Measurements from ENCODE around the gene ADRA2C. TPM values are rescaled to one million over a fixed set of nuclear protein-coding genes. Genes with fewer than 3 reads are reported as not detected.
A peak's percentile ranks its signal among the peaks of the same experiment; 100 is the strongest.

Gene ADRA2C
- total RNA-seq, 2 experiments from 2014 or later: 0.21 TPM; not detected in 1

GRCh38 chr4:3767570-3768288 is 1.5 kb downstream of the ADRA2C start:
- ChIA-PET POLR2A (interaction anchor here (0.8 kb wide), 1 partner anchor 15 kb away, joined by 3 read pairs; no protein-coding TSS in a partner anchor), CTCF (ENCODE audit: unreplicated experiment) (no interaction called here)
- Histone ChIP-seq H3K36me3 (ENCODE audit: insufficient read depth, low read length) (no peaks in the 10 kb centered on the region), H4K20me1 (ENCODE audit: insufficient read depth, low read length) (no peaks in the 10 kb centered on the region), H3K79me2 (ENCODE audit: insufficient read depth, low read depth, low read length) (no peaks in the 10 kb centered on the region), H3K4me1 (ENCODE audit: insufficient read depth, low read length, poor library complexity, severe bottlenecking) (peaks cover 40% of the 10 kb centered on the region), H3K27ac (ENCODE audit: low read depth, low read length, poor library complexity, severe bottlenecking) (peak overlapping the region; percentile 51), H3K9me2 (ENCODE audit: insufficient read depth, low read length) (no peaks in the 10 kb centered on the region), H2AFZ (ENCODE audit: low read length) (no peak overlapping the region; the same call in 1 of the 2 replicates), H3K4me2 (ENCODE audit: low read length) (peak overlapping the region; percentile 66), H3K4me3 (ENCODE audit: low read depth, low read length, poor library complexity, severe bottlenecking) (no peak overlapping the region), H3K9me3 (ENCODE audit: low read length) (no peaks in the 10 kb centered on the region)
- no TSS peak for BruUV-seq (replicated peaks)
- intact Hi-C loops (cut with micrococcal nuclease; ENCODE audit: unreplicated experiment): no loop called here
- TF ChIP-seq EZH2phosphoT487 (IDR thresholded peaks at IDR 0.05; ENCODE audit: borderline replicate concordance, low read depth, low read length) (no peak), CTCF (conservative IDR thresholded peaks at IDR 0.05; ENCODE audit: low read length) (no peak)
- no peak for DNase-seq (ENCODE audit: low spot score)

- BruUV-seq (replicated peaks): no TSS peak
- Histone ChIP-seq H3K9me2 (ENCODE audit: insufficient read depth, low read length) (no peaks in the 10 kb centered on the region), H3K27ac (ENCODE audit: low read depth, low read length, poor library complexity, severe bottlenecking) (peak overlapping the region; percentile 51), H3K4me1 (ENCODE audit: insufficient read depth, low read length, poor library complexity, severe bottlenecking) (peaks cover 40% of the 10 kb centered on the region), H3K9me3 (ENCODE audit: low read length) (no peaks in the 10 kb centered on the region), H3K36me3 (ENCODE audit: insufficient read depth, low read length) (no peaks in the 10 kb centered on the region), H3K79me2 (ENCODE audit: insufficient read depth, low read depth, low read length) (no peaks in the 10 kb centered on the region), H3K4me3 (ENCODE audit: low read depth, low read length, poor library complexity, severe bottlenecking) (peak overlapping the region; percentile 24), H2AFZ (ENCODE audit: low read length) (peak overlapping the region; percentile 82), H3K4me2 (ENCODE audit: low read length) (peak overlapping the region; percentile 66), H4K20me1 (ENCODE audit: insufficient read depth, low read length) (no peaks in the 10 kb centered on the region)
- peak; percentile 54 for DNase-seq (ENCODE audit: low spot score)
- TF ChIP-seq CTCF (conservative IDR thresholded peaks at IDR 0.05; ENCODE audit: low read length) (no peak), EZH2phosphoT487 (IDR thresholded peaks at IDR 0.05; ENCODE audit: borderline replicate concordance, low read depth, low read length) (no peak)
- ChIA-PET CTCF (ENCODE audit: unreplicated experiment) (interaction anchor here (0.6 to 1.1 kb wide), 2 partner anchors 11 to 538 kb away, joined by 3 read pairs; no protein-coding TSS in a partner anchor), POLR2A (interaction anchor here (0.8 kb wide), 1 partner anchor 13 kb away, joined by 3 read pairs; no protein-coding TSS in a partner anchor)
- intact Hi-C loops (cut with micrococcal nuclease; ENCODE audit: unreplicated experiment): loop anchor here (1.0 kb wide), 1 partner anchor 283 kb away; no protein-coding TSS in a partner anchor
Observed at GRCh38 chr4:3768842-3769641, 2.9 kb downstream of the ADRA2C start.

Measured in OCI-LY7 (cell line).